Activated naive CD4-positive, alpha-beta T cell treated with anti-CD3 and anti-CD28 coated beads, Interleukin-2, amount 50 U/mL, for 72 hours (primary cell): Measurements from ENCODE around the gene HMOX2. TPM values are rescaled to one million over a fixed set of nuclear protein-coding genes. Genes with fewer than 3 reads are reported as not detected.

Experiments
- ATAC-seq, 2 donors: fragments of 150-1000 bp; cut with Tn5 transposase; 2 replicates each; pipeline ENCODE4 v1.10.0; 2021; ENCODE audit warnings: mild to moderate bottlenecking in 2 of 2, moderate library complexity in 2 of 2
- DNase-seq, 2 donors: peaks; one replicate each; pipeline ENCODE4 v3.0.0; 2021 to 2022; ENCODE audit warnings: low spot score in 2 of 2
- H3K27ac Mint-ChIP-seq, 2 donors: one replicate each; pipeline ENCODE4 v1.8.0; 2022; ENCODE audit warnings: mild to moderate bottlenecking in 2 of 2, mixed read lengths in 2 of 2
- H3K36me3 Mint-ChIP-seq, 2 donors: one replicate each; pipeline ENCODE4 v1.8.0; 2022; ENCODE audit warnings: mixed read lengths in 2 of 2
- H3K9me3 Mint-ChIP-seq, 2 donors: one replicate each; pipeline ENCODE4 v1.8.0; 2022; ENCODE audit warnings: mixed read lengths in 2 of 2
- total RNA-seq, 2 donors: library from RNA; stranded (reverse); gene quantifications; one replicate each; pipeline ENCODE4 v1.2.3, GENCODE V29; 2022

HMOX2 gene
- total RNA-seq, 2 donors from 2014 or later: 32.5 to 56.4 TPM

DNA sequence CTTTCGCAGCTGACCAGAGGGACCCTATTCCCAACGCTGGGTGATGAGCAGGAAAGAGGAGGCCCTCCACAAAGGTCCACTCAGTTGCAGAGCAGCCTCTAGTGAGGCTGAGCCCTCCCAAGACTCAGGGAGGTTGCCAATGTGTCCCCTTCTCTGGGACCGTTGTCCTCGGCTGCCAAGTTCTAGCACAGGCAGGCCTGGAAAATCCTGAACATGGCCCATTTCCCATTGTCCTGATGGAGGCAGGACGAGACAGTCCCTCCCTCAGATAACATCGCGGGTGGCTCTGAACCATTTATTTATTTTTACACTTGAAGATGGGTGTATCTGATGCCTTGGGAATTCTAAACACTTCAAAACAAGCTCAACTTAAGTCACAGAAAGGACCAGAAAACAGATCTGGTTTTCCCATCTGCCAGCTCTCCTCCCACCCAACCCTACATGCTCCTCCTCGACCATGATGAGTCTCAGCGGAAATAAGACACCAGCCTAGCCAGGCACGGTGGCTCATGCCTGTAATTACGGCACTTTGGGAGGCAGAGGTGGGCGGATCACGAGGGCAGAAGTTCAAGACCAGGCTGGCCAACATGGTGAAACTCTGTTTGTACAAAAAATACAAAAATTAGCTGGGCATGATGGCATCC, 49.6 kb downstream of the HMOX2 start:
- no peak for DNase-seq

DNA sequence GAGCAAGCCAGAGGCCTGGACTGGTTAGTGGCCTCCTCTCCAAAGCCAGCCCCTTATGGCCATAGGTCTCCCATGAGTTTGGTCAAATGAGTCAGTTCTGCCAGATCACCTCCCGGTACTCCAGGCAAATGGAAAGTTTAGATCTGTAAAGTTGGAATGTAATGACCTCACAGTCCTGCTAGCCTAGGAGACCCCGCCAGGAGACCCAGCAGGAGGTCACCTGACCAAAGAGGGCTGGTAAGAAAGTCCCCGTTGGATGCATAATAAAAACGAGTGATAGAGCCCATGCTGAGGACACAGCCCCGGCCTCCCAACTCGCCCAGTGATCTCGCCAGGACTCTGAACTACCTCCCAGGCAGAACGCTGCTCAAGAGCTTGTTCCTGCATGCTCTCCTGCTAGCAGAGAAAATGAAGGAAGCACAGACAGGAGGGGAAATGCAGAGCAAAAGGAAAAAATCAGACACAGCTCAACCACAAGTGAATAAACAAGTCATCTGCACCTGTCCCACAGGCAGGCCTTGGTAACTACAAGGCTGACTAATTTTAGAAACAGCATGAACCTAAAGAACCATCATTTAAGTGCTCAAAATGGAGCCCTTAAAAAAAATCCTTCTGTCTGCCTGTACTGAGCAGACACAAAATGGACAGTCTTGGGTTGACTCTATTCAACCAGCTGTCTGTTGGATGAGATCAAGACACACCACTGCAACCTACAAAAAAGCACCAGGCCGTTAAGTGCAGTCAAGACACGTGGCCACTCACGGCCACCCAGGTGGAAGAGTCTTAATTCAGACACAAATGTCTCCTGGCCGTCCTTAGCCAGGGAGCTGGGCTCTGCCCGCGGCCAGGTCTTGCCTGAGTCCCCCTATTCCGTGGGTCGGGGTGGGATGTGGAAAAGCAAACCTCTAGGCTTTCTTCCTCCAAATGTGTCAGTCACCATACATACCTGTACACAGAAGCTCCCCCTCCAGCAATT, 53.2 kb downstream of the HMOX2 start:
- H3K9me3 Mint-ChIP-seq: no peaks in the 10 kb centered on the region
- peaks cover 4 to 24% of the 10 kb centered on the region in 2 donors for H3K36me3 Mint-ChIP-seq
- ATAC-seq: peak; percentile 89 to 92
- DNase-seq: peak in 1 of 2 donors; percentile 22
- H3K27ac Mint-ChIP-seq: peak overlapping the region; percentile 84 to 97

More for the DNA sequence above, 49.6 kb downstream of the HMOX2 start:
- Mint-ChIP-seq H3K36me3 (peaks cover 0 to 8% of the 10 kb centered on the region in 2 donors), H3K27ac (no peak overlapping the region), H3K9me3 (no peaks in the 10 kb centered on the region)
- no peak for ATAC-seq

DNA sequence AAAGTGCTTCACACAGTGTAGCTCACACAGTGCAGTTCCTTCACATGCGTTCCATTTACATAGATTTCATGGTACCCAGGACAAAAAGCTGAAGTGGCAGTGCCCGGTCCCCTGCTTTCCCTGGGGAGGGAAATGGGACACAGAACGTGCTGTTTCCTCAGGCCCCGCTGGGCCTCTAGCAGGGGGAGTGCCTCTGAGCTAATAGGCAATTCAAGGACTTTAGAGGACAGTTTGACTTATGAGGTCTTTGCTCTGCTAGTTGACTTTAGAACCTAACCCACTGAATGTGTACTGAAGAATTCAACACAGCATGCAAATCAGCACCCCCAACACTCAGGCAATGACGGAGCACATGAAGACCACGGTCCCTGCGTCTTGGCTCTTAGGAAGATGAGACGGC, 55.6 kb downstream of the HMOX2 start:
- ATAC-seq: no peak
- peak overlapping the region in 1 of 2 donors; percentile 30 for H3K27ac Mint-ChIP-seq
- H3K9me3 Mint-ChIP-seq: no peaks in the 10 kb centered on the region
- H3K36me3 Mint-ChIP-seq: peaks cover 11 to 32% of the 10 kb centered on the region in 2 donors
- no peak for DNase-seq

DNA sequence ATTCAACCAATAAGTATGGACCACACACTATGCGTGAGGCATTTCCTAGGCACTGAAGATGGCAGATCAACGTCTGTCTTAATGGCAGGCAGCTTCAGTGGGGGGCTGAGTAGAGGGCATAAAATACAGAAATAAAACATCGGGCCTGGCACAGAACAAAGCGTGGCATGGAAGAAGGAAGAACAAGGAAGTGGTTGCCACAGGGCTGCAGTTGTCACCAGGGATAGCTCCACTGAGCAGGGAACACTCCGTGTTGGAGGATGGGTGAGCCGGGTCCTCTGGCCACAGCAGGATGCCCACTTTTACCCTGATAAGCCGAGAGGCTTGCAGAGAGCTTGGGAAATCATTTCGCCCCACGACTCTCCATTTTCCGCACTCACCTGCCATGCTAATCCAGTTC, 56.0 kb downstream of the HMOX2 start:
- peak overlapping the region in 1 of 2 donors; percentile 30 for H3K27ac Mint-ChIP-seq
- no peaks in the 10 kb centered on the region for H3K9me3 Mint-ChIP-seq
- ATAC-seq (no peak), DNase-seq (no peak)
- peaks cover 11 to 32% of the 10 kb centered on the region in 2 donors for H3K36me3 Mint-ChIP-seq

DNA sequence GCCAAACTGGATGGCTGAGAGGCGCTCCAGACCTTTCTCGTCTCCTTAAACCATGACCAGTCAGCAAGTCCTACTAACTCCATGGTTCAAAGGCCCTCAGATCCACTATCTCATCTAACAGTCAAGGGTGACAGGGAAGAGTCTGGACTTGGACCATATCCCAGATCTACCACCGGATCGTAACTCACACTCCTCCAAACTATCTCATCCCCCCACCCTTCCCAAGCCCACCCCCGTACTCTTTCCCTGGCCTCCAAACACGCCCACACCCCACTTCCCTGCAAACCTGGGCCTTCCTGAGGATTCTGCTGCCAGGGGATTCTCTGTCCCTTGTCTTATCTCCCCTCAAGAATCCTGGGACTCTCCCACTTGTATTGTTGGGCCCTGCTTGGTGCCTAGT, 57.3 kb downstream of the HMOX2 start:
- ATAC-seq (no peak), DNase-seq (no peak)
- Mint-ChIP-seq H3K9me3 (no peaks in the 10 kb centered on the region), H3K27ac (no peak overlapping the region), H3K36me3 (peaks cover 11 to 32% of the 10 kb centered on the region in 2 donors)

DNA sequence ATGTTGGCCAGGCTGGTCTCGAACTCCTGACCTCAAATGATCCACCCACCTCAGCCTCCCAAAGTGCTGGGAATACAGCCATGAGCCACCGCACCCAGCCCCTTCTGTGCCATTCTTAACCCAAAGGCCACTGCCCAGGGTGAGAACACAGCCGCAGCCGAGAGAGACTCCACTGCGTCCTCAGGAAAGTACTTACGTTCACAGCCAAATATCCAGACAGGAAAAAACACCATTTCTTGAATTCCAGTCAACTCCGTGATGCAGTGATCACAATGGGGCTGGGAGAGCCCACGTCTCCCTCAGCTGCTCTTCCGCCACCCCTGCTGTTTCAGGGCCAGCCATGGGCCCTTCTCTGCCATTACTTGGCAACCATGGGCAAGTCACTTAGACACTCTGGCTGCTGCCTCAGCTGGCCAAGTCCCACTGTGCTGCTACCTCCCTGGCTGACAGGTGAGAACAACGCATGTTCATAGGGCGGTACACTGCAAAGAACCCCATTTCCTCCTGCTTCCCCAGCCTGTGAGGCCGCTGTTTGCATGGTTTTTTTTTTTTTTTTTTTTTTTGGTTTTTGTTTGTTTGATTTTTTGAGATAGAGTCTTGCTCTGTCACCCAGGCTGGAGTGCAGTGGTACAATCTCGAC, 58.1 kb downstream of the HMOX2 start:
- ATAC-seq: no peak
- no peak overlapping the region for H3K27ac Mint-ChIP-seq
- peaks cover 11 to 27% of the 10 kb centered on the region in 2 donors for H3K36me3 Mint-ChIP-seq
- DNase-seq: no peak
- no peaks in the 10 kb centered on the region for H3K9me3 Mint-ChIP-seq

DNA sequence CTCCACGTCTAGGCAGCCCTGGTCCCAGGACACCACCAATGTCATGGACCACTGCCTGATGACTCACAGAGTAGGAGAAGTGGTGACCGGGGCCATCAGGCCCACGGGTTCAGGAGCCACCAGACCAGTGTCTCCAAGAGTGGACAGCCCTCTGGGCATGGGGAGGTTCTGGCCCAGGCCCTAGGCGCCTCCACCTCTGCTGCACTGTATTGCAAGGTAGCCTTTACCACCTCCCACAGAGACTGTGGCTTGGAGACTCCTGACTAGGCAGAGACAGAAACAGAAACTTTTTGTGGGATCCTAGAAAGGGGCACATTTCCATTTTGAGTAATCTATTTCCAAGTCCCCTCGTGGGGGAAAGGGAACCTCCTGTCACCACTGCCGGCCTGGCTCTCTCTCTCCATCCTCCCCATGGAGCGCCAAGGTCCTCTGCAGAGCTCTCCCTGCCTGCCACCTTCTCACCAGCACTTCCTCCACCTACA, 59.5 kb downstream of the HMOX2 start:
- peak overlapping the region; percentile 33 to 44 for H3K27ac Mint-ChIP-seq
- ATAC-seq: peak; percentile 49 to 66
- peaks cover 17 to 33% of the 10 kb centered on the region in 2 donors for H3K36me3 Mint-ChIP-seq
- peaks cover 0 to 6% of the 10 kb centered on the region in 2 donors for H3K9me3 Mint-ChIP-seq
- DNase-seq: peak; percentile 44 to 60

DNA sequence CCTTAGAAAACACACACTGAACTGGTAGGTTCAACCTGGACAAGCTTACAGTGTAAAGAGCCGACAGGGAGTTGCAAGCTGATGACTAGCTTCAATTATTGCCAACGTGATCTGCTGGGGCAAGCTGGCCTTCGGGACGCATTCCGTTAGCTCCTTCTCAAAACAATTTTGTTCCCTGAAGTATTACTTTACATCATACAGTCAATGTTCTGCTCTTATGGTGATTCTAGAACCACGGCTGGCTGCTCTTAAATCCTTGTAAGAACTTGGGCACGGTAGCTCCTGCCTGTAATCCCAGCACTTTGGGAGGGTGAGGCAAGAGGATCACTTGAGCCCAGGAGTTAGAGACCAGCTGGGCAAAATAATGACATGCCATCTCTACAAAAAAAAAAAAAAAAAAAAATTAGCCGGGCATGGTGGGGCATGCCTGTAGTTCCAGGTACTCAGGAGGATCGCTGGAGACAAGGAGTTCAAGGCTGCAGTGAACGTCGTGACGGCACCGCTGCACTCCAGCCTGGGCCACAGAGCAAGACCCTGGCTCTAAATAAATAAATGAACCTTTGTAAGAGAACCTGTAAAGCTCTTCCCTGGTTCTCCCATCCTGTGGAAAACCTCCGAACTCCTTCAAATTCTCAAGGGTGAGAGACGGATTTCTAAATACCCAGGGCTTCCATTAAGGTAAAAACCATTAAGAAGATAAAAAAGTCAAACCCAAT, 60.4 kb downstream of the HMOX2 start:
- peaks cover 17 to 33% of the 10 kb centered on the region in 2 donors for H3K36me3 Mint-ChIP-seq
- DNase-seq (no peak), ATAC-seq (no peak)
- H3K27ac Mint-ChIP-seq: peak overlapping the region in 1 of 2 donors; percentile 46
- peaks cover 0 to 6% of the 10 kb centered on the region in 2 donors for H3K9me3 Mint-ChIP-seq

DNA sequence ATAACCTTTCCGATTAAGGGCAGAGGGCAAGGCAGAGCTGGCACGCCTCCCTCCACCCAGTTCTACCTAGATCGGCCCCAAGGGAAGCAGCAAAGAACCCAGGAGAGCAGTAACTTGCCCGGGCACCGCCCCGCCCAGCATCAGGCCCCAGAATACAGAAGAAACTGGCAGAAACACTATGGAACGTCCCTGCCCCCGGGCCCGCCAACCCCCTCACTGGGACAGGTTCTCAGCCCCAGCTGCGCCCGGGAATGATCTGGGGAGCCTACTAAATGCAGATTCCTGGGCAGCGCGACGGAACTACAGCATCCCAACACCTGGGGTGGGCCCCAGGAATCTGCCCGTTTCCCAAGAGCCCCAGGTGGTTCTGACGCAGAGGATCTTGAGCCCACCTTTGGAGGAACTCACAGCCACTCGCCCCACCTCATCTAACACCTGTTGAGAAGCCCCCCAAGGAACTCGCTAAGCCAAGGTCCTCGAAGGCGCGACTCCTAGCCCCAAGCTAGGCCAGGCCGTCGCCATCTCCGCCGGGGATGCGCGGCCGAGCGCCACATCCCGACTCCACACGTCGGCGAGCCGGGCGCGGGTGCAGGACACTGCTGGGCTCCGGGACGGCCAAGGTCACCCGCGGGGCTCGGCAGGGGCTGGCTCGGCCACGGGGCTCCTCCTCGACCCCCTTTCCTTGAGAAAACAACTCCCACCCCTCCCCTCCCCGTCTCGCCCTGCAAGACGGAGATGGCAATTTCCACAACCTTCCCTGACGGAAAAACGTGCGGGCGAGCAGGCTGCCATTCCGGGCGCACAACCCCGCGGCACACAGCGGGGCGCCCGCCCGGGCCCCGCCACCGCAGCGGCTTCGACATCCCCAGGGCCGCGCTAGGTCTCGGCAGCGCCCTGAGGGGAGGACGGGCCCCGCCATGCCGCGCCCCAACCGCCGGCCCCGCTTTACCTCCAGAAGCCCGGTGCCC, 61.5 kb downstream of the HMOX2 start:
- DNase-seq (peak in 1 of 2 donors; percentile 60), ATAC-seq (peak; percentile 30 to 39)
- H3K9me3 Mint-ChIP-seq: peaks cover 0 to 6% of the 10 kb centered on the region in 2 donors
- peaks cover 13 to 25% of the 10 kb centered on the region in 2 donors for H3K36me3 Mint-ChIP-seq
- peak overlapping the region; percentile 46 to 89 for H3K27ac Mint-ChIP-seq

DNA sequence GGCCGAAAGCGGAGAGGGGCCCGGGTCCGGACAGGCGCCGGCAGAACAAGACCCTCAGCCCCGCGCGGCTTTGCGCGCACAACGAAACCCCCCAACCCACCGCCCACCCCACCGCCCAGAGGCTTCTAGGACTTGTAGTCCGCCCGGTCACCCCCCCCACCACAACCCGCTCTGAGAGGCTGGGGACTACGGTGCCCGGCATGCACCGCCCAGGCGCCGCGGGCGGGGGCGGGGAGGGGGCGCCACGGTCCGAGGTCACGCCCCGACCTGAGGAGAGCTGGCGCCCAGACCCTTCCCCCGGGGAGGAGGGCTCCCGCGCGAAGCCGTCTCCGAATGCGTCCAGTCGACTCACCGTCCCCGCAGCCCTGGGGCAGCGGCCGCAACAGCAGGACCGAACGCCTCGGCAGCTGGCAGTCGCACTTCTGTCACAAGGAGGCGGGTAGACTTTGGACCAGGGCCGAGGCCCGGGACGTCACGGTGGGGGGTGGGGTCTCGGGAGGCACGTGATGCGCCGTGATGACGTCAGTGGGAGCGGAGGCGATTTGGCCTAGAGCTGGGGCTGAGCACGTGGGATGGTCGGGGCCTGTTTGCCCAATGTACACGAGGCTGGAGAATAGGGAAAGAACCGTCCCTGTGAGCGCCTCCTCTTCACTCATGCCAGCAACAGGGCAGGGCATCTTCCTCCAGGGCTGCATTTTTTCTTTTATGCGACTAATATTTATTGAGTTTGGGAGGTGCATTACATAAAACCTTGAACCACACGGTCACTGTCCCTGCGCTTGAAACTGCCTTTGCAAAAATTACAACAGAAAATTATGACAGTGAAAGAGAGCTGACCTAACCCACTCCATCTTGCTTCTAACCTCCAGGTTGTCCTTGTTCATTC, 62.4 kb downstream of the HMOX2 start, which contains the start of gene CDIP1:
Gene CDIP1 (minus strand): TSS at position 424 of the 886 bp plus-strand sequence. CDS start 24,643 bp downstream, outside the sequence.
- H3K27ac Mint-ChIP-seq: peak within 1 kb of the TSS; percentile 75 to 89

DNA sequence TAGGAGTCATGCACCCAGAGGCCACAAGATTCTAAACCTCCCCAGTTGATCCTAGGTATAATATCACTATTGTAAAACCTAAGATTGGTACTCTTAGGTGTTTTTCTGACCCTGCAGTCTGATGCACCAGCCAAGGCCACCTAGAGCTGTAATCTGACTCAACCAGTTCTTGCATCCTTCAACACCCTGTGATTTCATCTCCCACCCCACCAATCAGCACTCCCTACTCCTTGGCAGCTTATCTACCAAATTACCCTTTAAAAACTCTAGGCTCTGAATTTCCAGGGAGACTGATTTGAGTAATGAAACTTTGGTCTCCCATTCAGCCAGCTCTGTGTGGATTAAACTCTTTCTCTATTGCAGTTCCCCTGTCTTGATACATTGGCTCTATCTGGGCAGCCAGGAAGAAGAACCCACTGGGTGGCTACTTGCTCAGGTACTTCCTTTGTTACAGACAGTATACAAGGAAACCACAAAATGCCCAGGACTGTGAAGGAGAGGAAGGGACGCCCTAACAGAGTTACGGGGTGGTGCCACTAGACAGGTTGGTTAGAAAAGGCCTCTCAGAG, 63.6 kb downstream of the HMOX2 start:
- DNase-seq (no peak), ATAC-seq (no peak)
- H3K36me3 Mint-ChIP-seq: peaks cover 13 to 14% of the 10 kb centered on the region in 2 donors
- H3K9me3 Mint-ChIP-seq: peaks cover 0 to 6% of the 10 kb centered on the region in 2 donors
- H3K27ac Mint-ChIP-seq: no peak overlapping the region

More for the DNA sequence above, 62.4 kb downstream of the HMOX2 start, which contains the start of gene CDIP1:
- peaks cover 13 to 22% of the 10 kb centered on the region in 2 donors for H3K36me3 Mint-ChIP-seq
- H3K9me3 Mint-ChIP-seq: peaks cover 0 to 6% of the 10 kb centered on the region in 2 donors
- peak; percentile 87 to 88 for ATAC-seq
- DNase-seq: peak; percentile 90 to 94

DNA sequence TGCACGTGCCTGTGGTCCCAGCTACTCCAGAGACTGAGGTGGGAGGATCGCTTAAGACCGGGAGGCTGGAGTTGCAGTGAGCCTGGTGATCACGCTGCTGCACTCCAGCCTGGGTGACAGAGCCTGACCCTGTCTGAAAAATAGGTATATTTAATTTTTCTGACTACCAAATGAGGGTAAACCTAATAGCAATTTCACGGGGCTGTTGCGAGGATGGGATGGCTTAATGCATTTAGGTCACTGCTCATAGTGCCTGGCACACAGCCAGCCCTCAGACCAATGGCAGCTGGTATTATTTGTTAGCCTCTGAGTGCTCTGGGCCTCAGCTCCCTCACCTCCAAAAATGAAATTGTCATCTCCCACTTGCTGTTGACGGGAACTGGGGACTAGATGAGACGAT, 68.3 kb downstream of the HMOX2 start:
- ATAC-seq: no peak
- H3K36me3 Mint-ChIP-seq: peaks cover 6 to 9% of the 10 kb centered on the region in 2 donors
- no peak for DNase-seq
- H3K9me3 Mint-ChIP-seq: peaks cover 0 to 6% of the 10 kb centered on the region in 2 donors
- no peak overlapping the region for H3K27ac Mint-ChIP-seq

DNA sequence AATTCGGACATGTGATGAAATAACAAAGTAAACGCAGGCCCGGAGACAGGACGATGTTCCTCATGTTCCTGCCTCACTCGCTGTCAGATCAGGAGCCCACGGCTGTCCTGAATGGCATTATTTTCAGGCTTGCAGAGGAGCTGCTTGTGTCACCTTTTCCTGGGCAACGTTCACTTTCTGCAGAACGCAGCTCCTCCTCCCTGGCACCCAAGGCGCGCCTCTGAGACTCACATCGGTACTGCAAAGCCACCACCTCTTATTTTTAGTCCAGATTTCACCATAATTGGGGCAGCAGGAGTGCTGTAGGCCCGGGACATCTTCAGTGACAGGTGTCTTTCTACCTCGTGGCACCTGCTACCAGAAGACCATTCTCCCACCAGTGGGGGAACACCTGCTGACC, 71.9 kb downstream of the HMOX2 start:
- H3K27ac Mint-ChIP-seq: no peak overlapping the region
- no peaks in the 10 kb centered on the region for H3K36me3 Mint-ChIP-seq
- ATAC-seq (peak in 1 of 2 donors; percentile 12), DNase-seq (no peak)
- H3K9me3 Mint-ChIP-seq: no peaks in the 10 kb centered on the region

DNA sequence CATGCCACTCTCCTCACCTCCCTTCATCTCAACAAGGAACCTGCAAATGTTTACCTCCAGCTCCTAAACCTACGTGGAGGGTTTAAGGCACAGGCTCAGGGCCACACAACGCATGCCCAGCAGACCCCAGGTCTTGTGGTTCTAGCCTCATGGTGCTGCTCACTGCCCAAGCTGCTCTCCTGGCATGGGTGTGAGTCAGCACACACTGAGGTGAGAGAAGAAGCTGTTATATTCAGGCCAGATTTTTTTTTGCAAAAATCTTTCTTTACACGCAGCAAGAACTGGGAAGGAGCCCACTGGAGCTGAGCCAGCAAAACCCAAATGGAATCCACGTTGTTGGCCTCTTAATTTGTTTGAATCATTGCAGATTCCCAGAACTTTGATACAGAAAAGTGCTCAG, 74.4 kb downstream of the HMOX2 start:
- Mint-ChIP-seq H3K36me3 (no peaks in the 10 kb centered on the region), H3K27ac (no peak overlapping the region), H3K9me3 (no peaks in the 10 kb centered on the region)
- ATAC-seq (no peak), DNase-seq (no peak)
